ENCODE data around the gene TP53BP1. TPM values are rescaled to one million over a fixed set of nuclear protein-coding genes. Genes with fewer than 3 reads are reported as not detected.

Gene TP53BP1
- total RNA-seq, 1 experiment from 2014 or later = 54.1 TPM

DNA sequence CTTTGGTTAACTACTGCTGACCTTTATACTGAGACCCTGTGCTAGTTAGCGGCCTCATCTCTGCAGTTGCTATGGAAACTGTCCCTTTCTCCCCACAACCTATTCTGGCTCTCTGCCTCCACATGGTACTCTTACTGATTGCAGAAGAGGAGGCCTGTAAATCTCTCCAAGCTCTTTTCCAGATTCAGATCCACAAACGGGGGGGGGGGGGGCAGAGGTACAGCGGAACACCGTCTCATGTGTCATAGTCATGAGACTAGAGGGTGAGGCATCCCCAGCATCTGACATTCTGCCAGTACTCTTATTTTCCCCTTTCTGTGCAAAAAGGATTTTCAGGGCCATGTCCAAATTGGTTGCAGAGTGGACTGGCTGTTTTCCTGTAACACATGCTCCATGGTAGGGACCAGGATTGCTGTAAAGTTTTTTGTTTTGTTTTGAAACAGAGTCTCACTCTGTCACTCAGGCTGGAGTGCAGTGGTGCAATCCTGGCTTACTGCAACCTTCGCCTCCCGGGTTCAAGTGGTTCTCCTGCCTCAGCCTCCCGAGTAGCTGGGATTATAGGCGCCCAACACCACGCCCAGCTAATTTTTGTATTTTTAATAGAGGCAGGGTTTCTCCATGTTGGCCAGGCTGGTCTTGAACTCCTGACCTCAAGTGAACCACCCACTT, 16.2 kb upstream of the TP53BP1 start:
- Histone ChIP-seq H3K36me3 (ENCODE audit: control insufficient read depth in 1 of 2, insufficient read depth in 2 of 2, low read length in 2 of 2) (no peaks in the 10 kb centered on the region), H3K4me2 (ENCODE audit: low read length) (peak overlapping the region; percentile 99), H4K20me1 (ENCODE audit: insufficient read depth) (no peaks in the 10 kb centered on the region), H3K79me2 (ENCODE audit: insufficient read depth, low read length) (no peaks in the 10 kb centered on the region), H3K27ac (ENCODE audit: low read depth, low read length) (0 out of 2 replicates have a peak overlapping the region, but pooled peaks have one; percentile 73), H2AFZ (ENCODE audit: low read depth, low read length, poor library complexity, severe bottlenecking) (no peak overlapping the region), H3K9ac (ENCODE audit: low read length) (no peak overlapping the region), H3K27me3 (ENCODE audit: insufficient read depth, low read length) (no peaks in the 10 kb centered on the region), H3K4me3 (replicated peaks in 1 of 2; ENCODE audit: low read depth in 1 of 2, low read length in 2 of 2) (no peak overlapping the region), H3K4me1 (ENCODE audit: control insufficient read depth in 1 of 2, insufficient read depth in 2 of 2, low read length in 2 of 2) (peaks cover 21 to 25% of the 10 kb centered on the region in 2 experiments), H3K9me2 (ENCODE audit: insufficient read depth) (no peaks in the 10 kb centered on the region), H3K9me3 (ENCODE audit: control insufficient read depth in 1 of 2, insufficient read depth in 1 of 2, low read depth in 1 of 2, low read length in 2 of 2) (no peaks in the 10 kb centered on the region)
- intact Hi-C loops (cut with micrococcal nuclease) = no loop called here
- no peak for DNase-seq (ENCODE audit: low read depth, low spot score)
- TF ChIP-seq YY1 (IDR thresholded peaks at IDR 0.05; ENCODE audit: extremely low read depth, insufficient replicate concordance, low read depth, low read length) = no peak
- no peak for TF ChIP-seq SIN3A (IDR thresholded peaks at IDR 0.05; ENCODE audit: low read depth)
- no peak for TF ChIP-seq POLR2A (IDR thresholded peaks at IDR 0.05; ENCODE audit: borderline replicate concordance, extremely low read depth, insufficient read depth, insufficient read length)
- no peak for TF ChIP-seq FOSL1 (IDR thresholded peaks at IDR 0.05; ENCODE audit: low read depth)
- TF ChIP-seq ZNF274 (IDR thresholded peaks at IDR 0.05; ENCODE audit: low read depth, low read length) = no peak
- no peak for TF ChIP-seq EGR1 (IDR thresholded peaks at IDR 0.05; ENCODE audit: low read depth)
- TF ChIP-seq POLR2AphosphoS5 (IDR thresholded peaks at IDR 0.05; ENCODE audit: low read depth, low read length) = no peak
- TF ChIP-seq ELF1 (IDR thresholded peaks at IDR 0.05; ENCODE audit: borderline replicate concordance, low read depth) = no peak
- TF ChIP-seq SP1 (IDR thresholded peaks at IDR 0.05; ENCODE audit: low read depth) = no peak
- TF ChIP-seq ATF3 (IDR thresholded peaks at IDR 0.05) = no peak
- CTCF ChIA-PET = no interaction called here
- POLR2A ChIA-PET = no interaction called here
- no peak for ATAC-seq
- RAD21 ChIA-PET (ENCODE audit: low non-redundant PET in 1 of 2, low total read pairs in 2 of 2, uncharacterized antibody in 2 of 2, unreplicated experiment in 2 of 2) = no interaction called here
- no TSS peak for BruUV-seq (replicated peaks)

DNA sequence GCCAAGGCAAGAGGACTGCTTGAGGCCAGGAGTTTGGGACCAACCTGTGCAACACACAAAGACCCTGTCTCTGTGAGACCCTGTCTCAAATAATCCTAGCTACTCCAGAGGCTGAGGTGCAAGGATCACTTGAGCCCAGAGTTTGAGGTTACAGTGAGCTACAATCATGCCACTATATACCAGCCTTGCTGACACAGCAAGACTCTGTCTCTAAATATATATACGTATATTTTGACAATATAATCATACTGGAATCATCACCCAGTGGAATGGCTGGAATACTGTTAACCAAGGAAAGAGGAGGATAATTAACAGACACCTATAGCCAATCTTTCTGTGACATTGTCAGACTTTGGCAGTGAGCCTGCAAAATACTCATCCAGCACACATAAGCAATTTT, 15.5 kb upstream of the TP53BP1 start:
- no peak for ATAC-seq
- Histone ChIP-seq H3K79me2 (ENCODE audit: insufficient read depth, low read length) (no peaks in the 10 kb centered on the region), H3K4me3 (replicated peaks in 1 of 2; ENCODE audit: low read depth in 1 of 2, low read length in 2 of 2) (no peak overlapping the region), H3K9ac (ENCODE audit: low read length) (no peak overlapping the region), H3K36me3 (ENCODE audit: control insufficient read depth in 1 of 2, insufficient read depth in 2 of 2, low read length in 2 of 2) (no peaks in the 10 kb centered on the region), H3K27ac (ENCODE audit: low read depth, low read length) (no peak overlapping the region), H3K4me2 (ENCODE audit: low read length) (no peak overlapping the region), H3K9me2 (ENCODE audit: insufficient read depth) (no peaks in the 10 kb centered on the region), H3K4me1 (ENCODE audit: control insufficient read depth in 1 of 2, insufficient read depth in 2 of 2, low read length in 2 of 2) (peaks cover 21 to 25% of the 10 kb centered on the region in 2 experiments), H3K27me3 (ENCODE audit: insufficient read depth, low read length) (no peaks in the 10 kb centered on the region), H4K20me1 (ENCODE audit: insufficient read depth) (no peaks in the 10 kb centered on the region), H2AFZ (ENCODE audit: low read depth, low read length, poor library complexity, severe bottlenecking) (no peak overlapping the region), H3K9me3 (ENCODE audit: control insufficient read depth in 1 of 2, insufficient read depth in 1 of 2, low read depth in 1 of 2, low read length in 2 of 2) (no peaks in the 10 kb centered on the region)
- intact Hi-C loops (cut with micrococcal nuclease) = no loop called here
- BruUV-seq (replicated peaks) = no TSS peak
- CTCF ChIA-PET = no interaction called here
- POLR2A ChIA-PET = no interaction called here
- no peak for DNase-seq (ENCODE audit: low read depth, low spot score)
- RAD21 ChIA-PET (ENCODE audit: low non-redundant PET in 1 of 2, low total read pairs in 2 of 2, uncharacterized antibody in 2 of 2, unreplicated experiment in 2 of 2) = no interaction called here
- TF ChIP-seq ATF3 (IDR thresholded peaks at IDR 0.05) = no peak
- TF ChIP-seq POLR2A (IDR thresholded peaks at IDR 0.05; ENCODE audit: borderline replicate concordance, extremely low read depth, insufficient read depth, insufficient read length) = no peak
- TF ChIP-seq CEBPB (IDR thresholded peaks at IDR 0.05; ENCODE audit: low read depth) = no peak
- TF ChIP-seq CBX3 (IDR thresholded peaks at IDR 0.05; ENCODE audit: low read depth) = no peak
- TF ChIP-seq JUND (IDR thresholded peaks at IDR 0.05) = no peak
- TF ChIP-seq, protein P1, sequence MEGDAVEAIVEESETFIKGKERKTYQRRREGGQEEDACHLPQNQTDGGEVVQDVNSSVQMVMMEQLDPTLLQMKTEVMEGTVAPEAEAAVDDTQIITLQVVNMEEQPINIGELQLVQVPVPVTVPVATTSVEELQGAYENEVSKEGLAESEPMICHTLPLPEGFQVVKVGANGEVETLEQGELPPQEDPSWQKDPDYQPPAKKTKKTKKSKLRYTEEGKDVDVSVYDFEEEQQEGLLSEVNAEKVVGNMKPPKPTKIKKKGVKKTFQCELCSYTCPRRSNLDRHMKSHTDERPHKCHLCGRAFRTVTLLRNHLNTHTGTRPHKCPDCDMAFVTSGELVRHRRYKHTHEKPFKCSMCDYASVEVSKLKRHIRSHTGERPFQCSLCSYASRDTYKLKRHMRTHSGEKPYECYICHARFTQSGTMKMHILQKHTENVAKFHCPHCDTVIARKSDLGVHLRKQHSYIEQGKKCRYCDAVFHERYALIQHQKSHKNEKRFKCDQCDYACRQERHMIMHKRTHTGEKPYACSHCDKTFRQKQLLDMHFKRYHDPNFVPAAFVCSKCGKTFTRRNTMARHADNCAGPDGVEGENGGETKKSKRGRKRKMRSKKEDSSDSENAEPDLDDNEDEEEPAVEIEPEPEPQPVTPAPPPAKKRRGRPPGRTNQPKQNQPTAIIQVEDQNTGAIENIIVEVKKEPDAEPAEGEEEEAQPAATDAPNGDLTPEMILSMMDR (IDR thresholded peaks at IDR 0.05 in 2 of 3, conservative IDR thresholded peaks at IDR 0.05 in 1 of 3; ENCODE audit: borderline replicate concordance in 1 of 3, insufficient read depth in 1 of 3, low read depth in 2 of 3, low read length in 2 of 3) = no peak
- TF ChIP-seq, protein P2, sequence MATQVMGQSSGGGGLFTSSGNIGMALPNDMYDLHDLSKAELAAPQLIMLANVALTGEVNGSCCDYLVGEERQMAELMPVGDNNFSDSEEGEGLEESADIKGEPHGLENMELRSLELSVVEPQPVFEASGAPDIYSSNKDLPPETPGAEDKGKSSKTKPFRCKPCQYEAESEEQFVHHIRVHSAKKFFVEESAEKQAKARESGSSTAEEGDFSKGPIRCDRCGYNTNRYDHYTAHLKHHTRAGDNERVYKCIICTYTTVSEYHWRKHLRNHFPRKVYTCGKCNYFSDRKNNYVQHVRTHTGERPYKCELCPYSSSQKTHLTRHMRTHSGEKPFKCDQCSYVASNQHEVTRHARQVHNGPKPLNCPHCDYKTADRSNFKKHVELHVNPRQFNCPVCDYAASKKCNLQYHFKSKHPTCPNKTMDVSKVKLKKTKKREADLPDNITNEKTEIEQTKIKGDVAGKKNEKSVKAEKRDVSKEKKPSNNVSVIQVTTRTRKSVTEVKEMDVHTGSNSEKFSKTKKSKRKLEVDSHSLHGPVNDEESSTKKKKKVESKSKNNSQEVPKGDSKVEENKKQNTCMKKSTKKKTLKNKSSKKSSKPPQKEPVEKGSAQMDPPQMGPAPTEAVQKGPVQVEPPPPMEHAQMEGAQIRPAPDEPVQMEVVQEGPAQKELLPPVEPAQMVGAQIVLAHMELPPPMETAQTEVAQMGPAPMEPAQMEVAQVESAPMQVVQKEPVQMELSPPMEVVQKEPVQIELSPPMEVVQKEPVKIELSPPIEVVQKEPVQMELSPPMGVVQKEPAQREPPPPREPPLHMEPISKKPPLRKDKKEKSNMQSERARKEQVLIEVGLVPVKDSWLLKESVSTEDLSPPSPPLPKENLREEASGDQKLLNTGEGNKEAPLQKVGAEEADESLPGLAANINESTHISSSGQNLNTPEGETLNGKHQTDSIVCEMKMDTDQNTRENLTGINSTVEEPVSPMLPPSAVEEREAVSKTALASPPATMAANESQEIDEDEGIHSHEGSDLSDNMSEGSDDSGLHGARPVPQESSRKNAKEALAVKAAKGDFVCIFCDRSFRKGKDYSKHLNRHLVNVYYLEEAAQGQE (IDR thresholded peaks at IDR 0.05; ENCODE audit: low read depth) = no peak

Data from HCT116 (cell line).